Retinal pigment epithelial cell (primary cell): Measurements from ENCODE around the gene CELA3A.

Experiments
- DNase-seq: peaks from one replicate; pipeline ENCODE4 v3.0.0-alpha.2; 2010; ENCODE audit warnings: low read depth
- H3K4me3 ChIP-seq: 2 replicates; pipeline ENCODE4 v1.5.1; 2011; ENCODE audit warnings: mild to moderate bottlenecking, low read length, control low read depth, moderate library complexity
- CTCF ChIP-seq: conservative IDR thresholded peaks from 2 replicates; pipeline ENCODE4 v1.5.1; 2011; ENCODE audit warnings: low read depth, low read length, control low read depth, inconsistent platforms

CELA3A gene

GRCh38 chr1:22050330-22050729 lies 48.9 kb downstream of the CELA3A start:
- no peak overlapping the region for H3K4me3 ChIP-seq
- DNase-seq = no peak
- TF ChIP-seq CTCF = no peak

- no peak overlapping the region for H3K4me3 ChIP-seq
- DNase-seq = no peak
- TF ChIP-seq CTCF = no peak
Observed at GRCh38 chr1:22051607-22052114, 50.2 kb downstream of the CELA3A start.

- DNase-seq = peak; percentile 83
- H3K4me3 ChIP-seq = peak within 1 kb of the TSS; percentile 94
- TF ChIP-seq CTCF = no peak
Observed at GRCh38 chr1:22052115-22053016, 50.9 kb downstream of the CELA3A start, which contains the start of gene CDC42. TSS of gene CDC42 (plus strand) at chr1:22052709. CDS start at chr1:22078479, 25,770 bp downstream.

GRCh38 chr1:22053017-22053860 lies 51.8 kb downstream of the CELA3A start:
- DNase-seq = peak; percentile 85
- TF ChIP-seq CTCF = no peak
- H3K4me3 ChIP-seq = peak overlapping the region; percentile 94

- DNase-seq = no peak
- peak overlapping the region; percentile 94 for H3K4me3 ChIP-seq
- no peak for TF ChIP-seq CTCF
Observed at GRCh38 chr1:22053861-22054770, 52.7 kb downstream of the CELA3A start.

GRCh38 chr1:22055463-22055862 lies 54.0 kb downstream of the CELA3A start:
- TF ChIP-seq CTCF = no peak
- no peak overlapping the region for H3K4me3 ChIP-seq
- no peak for DNase-seq
